Keratinocyte (primary cell): ENCODE measurements around the gene STK24. TPM values are rescaled to one million over a fixed set of nuclear protein-coding genes. Genes with fewer than 3 reads are reported as not detected.

Source experiments
- DNase-seq: peaks from one replicate; pipeline ENCODE4 v3.0.0-alpha.2; 2011; ENCODE audit warnings: low read depth, missing footprints, low spot score
- FAIRE-seq: peaks from 2 replicates; lab custom pipeline; 2011; peaks lifted over from hg19 to GRCh38; lab: Jason Lieb, UNC
- H2AFZ ChIP-seq: 2 replicates; pipeline ENCODE4 v1.6.0; 2012; ENCODE audit warnings: low read length, control low read depth, inconsistent platforms; ENCODE audit not compliant: control insufficient read depth
- H3K27ac ChIP-seq: 2 replicates; pipeline ENCODE4 v1.5.1; 2011; ENCODE audit warnings: low read length; ENCODE audit not compliant: control insufficient read depth, insufficient read depth
- H3K27me3 ChIP-seq: 3 replicates; pipeline ENCODE4 v1.6.0; 2011; ENCODE audit warnings: low read length; ENCODE audit not compliant: control insufficient read depth, insufficient read depth; ENCODE audit errors: extremely low read depth
- H3K36me3 ChIP-seq, 2 experiments: 2 replicates in 1 of 2; 3 replicates in 1 of 2; pipeline ENCODE4 v1.5.1; 2011; ENCODE audit warnings: low read length in 2 of 2, mild to moderate bottlenecking in 1 of 2; ENCODE audit not compliant: control insufficient read depth in 2 of 2, insufficient read depth in 2 of 2; ENCODE audit errors: extremely low read depth in 1 of 2
- H3K4me1 ChIP-seq: 3 replicates; pipeline ENCODE4 v1.5.1; 2011; ENCODE audit warnings: low read length; ENCODE audit not compliant: control insufficient read depth, insufficient read depth; ENCODE audit errors: extremely low read depth
- H3K4me2 ChIP-seq: 3 replicates; pipeline ENCODE4 v1.6.0; 2011; ENCODE audit warnings: low read depth, low read length; ENCODE audit not compliant: control insufficient read depth, insufficient read depth; ENCODE audit errors: extremely low read depth
- H3K4me3 ChIP-seq, 3 experiments: fragments of 200-600 bp in 1 of 3; sonication (generic) in 1 of 3; 2 replicates in 2 of 3; 3 replicates in 1 of 3; pipeline ENCODE4 v1.5.1; 2011 to 2016; ENCODE audit warnings: low read length in 3 of 3, mild to moderate bottlenecking in 3 of 3, control low read depth in 2 of 3, inconsistent platforms in 1 of 3, low read depth in 1 of 3, mixed read lengths in 1 of 3, mixed run types in 1 of 3, moderate library complexity in 1 of 3; ENCODE audit not compliant: control insufficient read depth in 2 of 3, insufficient read depth in 2 of 3; ENCODE audit errors: extremely low read depth in 1 of 3
- H3K79me2 ChIP-seq: 2 replicates; pipeline ENCODE4 v1.6.0; 2012; ENCODE audit warnings: low read length; ENCODE audit not compliant: control insufficient read depth, insufficient read depth
- H3K9ac ChIP-seq: 3 replicates; pipeline ENCODE4 v1.6.0; 2011; ENCODE audit warnings: low read length; ENCODE audit not compliant: control insufficient read depth, insufficient read depth; ENCODE audit errors: extremely low read depth
- H3K9me1 ChIP-seq: 3 replicates; pipeline ENCODE4 v1.6.0; 2011; ENCODE audit warnings: low read length; ENCODE audit not compliant: control insufficient read depth, insufficient read depth; ENCODE audit errors: extremely low read depth
- H3K9me3 ChIP-seq: 2 replicates; pipeline ENCODE4 v1.5.1; 2012; ENCODE audit warnings: low read depth, low read length; ENCODE audit not compliant: control insufficient read depth
- H4K20me1 ChIP-seq: 3 replicates; pipeline ENCODE4 v1.6.0; 2011; ENCODE audit warnings: low read length; ENCODE audit not compliant: control insufficient read depth, insufficient read depth; ENCODE audit errors: extremely low read depth
- CTCF ChIP-seq, 3 experiments: IDR thresholded peaks in 1 of 3; conservative IDR thresholded peaks in 1 of 3; optimal IDR thresholded peaks in 1 of 3; 2 replicates in 2 of 3; 3 replicates in 1 of 3; pipeline versions ENCODE3 to v1.5.1; 2011; ENCODE audit warnings: low read length in 3 of 3, mild to moderate bottlenecking in 3 of 3, moderate library complexity in 2 of 3, control low read depth in 1 of 3, inconsistent platforms in 1 of 3; ENCODE audit not compliant: insufficient read depth in 2 of 3; ENCODE audit errors: extremely low read depth in 1 of 3
- EZH2 ChIP-seq: IDR thresholded peaks from one replicate; pipeline ENCODE4 v1.6.1; 2012; ENCODE audit warnings: inconsistent platforms, mild to moderate bottlenecking, low read length, moderate library complexity
- dilution Hi-C: fragments of 300-500 bp; cut with MboI; formaldehyde crosslinking; loops from one replicate; pipeline ENCODE4 v1.7.0; 2020; ENCODE audit warnings: low sequenced_read_pairs; ENCODE audit not compliant: extremely low pct_ligation_motif_present
- polyA plus RNA-seq, 5 experiments: library from polyadenylated mRNA; depleted of rRNA in 3 of 5; stranded (reverse) in 3 of 5; stranded (forward) in 1 of 5; unstranded in 1 of 5; fragments of >200 nt; gene quantifications; 1 replicate in 1 of 5; 2 replicates in 3 of 5; 3 replicates in 1 of 5; pipeline versions ENCODE4 v1.2.1 to v1.2.3, GENCODE V29; 2011 to 2012; ENCODE audit warnings: missing spikeins in 2 of 5, low read depth in 1 of 5, low replicate concordance in 1 of 5

Gene STK24
- polyA plus RNA-seq, 1 donor (not counting 4 experiments of a cell fraction or from before 2014, with no cell fraction given) = 81.6 TPM

GRCh38 chr13:98504371-98504963, 72.4 kb downstream of the STK24 start:
- H3K9ac ChIP-seq = no peak overlapping the region
- no peak overlapping the region for H3K4me2 ChIP-seq
- H3K36me3 ChIP-seq = peaks cover 6 to 18% of the 10 kb centered on the region in 2 experiments
- peaks cover 27% of the 10 kb centered on the region for H3K4me1 ChIP-seq
- no peak overlapping the region for H3K27ac ChIP-seq
- no peak overlapping the region for H2AFZ ChIP-seq
- peaks cover 98% of the 10 kb centered on the region for H3K79me2 ChIP-seq
- peaks cover 33% of the 10 kb centered on the region for H4K20me1 ChIP-seq
- TF ChIP-seq EZH2 (no peak), CTCF (optimal IDR thresholded peaks at IDR 0.05 in 1 of 3, IDR thresholded peaks at IDR 0.05 in 1 of 3, conservative IDR thresholded peaks at IDR 0.05 in 1 of 3; ENCODE audit: extremely low read depth in 1 of 3, insufficient read depth in 2 of 3, low read length in 3 of 3) (no peak)
- DNase-seq (no peak), FAIRE-seq (no peak)
- H3K9me1 ChIP-seq = peaks cover 3% of the 10 kb centered on the region
- H3K4me3 ChIP-seq = no peak overlapping the region
- H3K9me3 ChIP-seq = no peaks in the 10 kb centered on the region
- H3K27me3 ChIP-seq = no peaks in the 10 kb centered on the region
- dilution Hi-C loops = no loop called here

GRCh38 chr13:98504029-98504351, 72.9 kb downstream of the STK24 start:
- peaks cover 10 to 21% of the 10 kb centered on the region in 2 experiments for H3K36me3 ChIP-seq
- dilution Hi-C loops = no loop called here

More at GRCh38 chr13:98504029-98504351, 72.9 kb downstream of the STK24 start:
- peaks cover 3% of the 10 kb centered on the region for H3K9me1 ChIP-seq
- no peak overlapping the region for H3K4me2 ChIP-seq
- H3K79me2 ChIP-seq = peaks cover 98% of the 10 kb centered on the region
- TF ChIP-seq CTCF (optimal IDR thresholded peaks at IDR 0.05 in 1 of 3, IDR thresholded peaks at IDR 0.05 in 1 of 3, conservative IDR thresholded peaks at IDR 0.05 in 1 of 3; ENCODE audit: extremely low read depth in 1 of 3, insufficient read depth in 2 of 3, low read length in 3 of 3) = no peak
- TF ChIP-seq EZH2 = no peak
- FAIRE-seq (no peak), DNase-seq (no peak)
- no peak overlapping the region for H3K4me3 ChIP-seq
- H4K20me1 ChIP-seq = peaks cover 33% of the 10 kb centered on the region
- H2AFZ ChIP-seq = no peak overlapping the region
- no peak overlapping the region for H3K27ac ChIP-seq
- H3K27me3 ChIP-seq = no peaks in the 10 kb centered on the region
- H3K9me3 ChIP-seq = no peaks in the 10 kb centered on the region
- no peak overlapping the region for H3K9ac ChIP-seq
- H3K4me1 ChIP-seq = peaks cover 22% of the 10 kb centered on the region
